ENCODE data around the gene SHC1. TPM values are rescaled to one million over a fixed set of nuclear protein-coding genes. Genes with fewer than 3 reads are reported as not detected.

SHC1 gene
- polyA plus RNA-seq, 1 donor = 75.7 TPM

GRCh38 chr1:154956544-154956941 lies 14.0 kb downstream of the SHC1 start:
- no peak for DNase-seq

- DNase-seq = peak; percentile 92
Observed at GRCh38 chr1:154955718-154956543, 14.6 kb downstream of the SHC1 start, which contains the start of gene PBXIP1. Gene PBXIP1, minus strand, starts transcription at chr1:154956099. Its CDS starts 2,378 bp downstream, at chr1:154953721.

DNA sequence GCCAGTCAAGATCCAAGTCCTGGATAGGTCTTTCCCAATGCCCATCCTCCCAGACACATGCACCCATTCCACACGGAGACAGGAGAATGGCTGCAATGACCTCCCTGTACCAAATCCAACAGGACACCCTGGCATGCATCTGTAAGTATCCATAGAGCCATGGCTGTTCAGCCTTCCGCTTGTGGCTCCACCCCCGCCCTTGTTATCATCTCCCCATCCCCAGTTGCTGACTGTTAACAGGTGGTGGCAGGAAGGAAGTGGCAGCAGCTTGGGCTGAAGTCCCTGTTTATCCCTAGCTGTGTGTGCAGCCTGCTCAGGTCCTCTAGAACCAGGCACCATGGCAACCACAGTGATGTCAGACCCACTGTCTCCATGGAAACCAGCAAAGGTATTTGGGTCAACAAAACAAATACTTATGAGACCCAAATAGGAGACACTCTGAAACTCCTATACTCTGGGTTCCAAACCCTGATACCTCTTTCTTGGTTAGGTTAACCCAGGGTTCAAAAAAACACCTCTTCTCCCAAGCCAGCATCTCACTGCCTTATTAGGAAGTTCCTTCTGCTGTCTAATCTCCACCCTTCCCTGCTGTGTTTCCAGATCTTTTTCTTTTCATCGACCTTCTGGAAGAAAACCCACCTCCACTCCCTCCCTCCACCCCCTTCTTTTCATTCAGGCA lies 15.4 kb downstream of the SHC1 start:
- DNase-seq = no peak

DNA sequence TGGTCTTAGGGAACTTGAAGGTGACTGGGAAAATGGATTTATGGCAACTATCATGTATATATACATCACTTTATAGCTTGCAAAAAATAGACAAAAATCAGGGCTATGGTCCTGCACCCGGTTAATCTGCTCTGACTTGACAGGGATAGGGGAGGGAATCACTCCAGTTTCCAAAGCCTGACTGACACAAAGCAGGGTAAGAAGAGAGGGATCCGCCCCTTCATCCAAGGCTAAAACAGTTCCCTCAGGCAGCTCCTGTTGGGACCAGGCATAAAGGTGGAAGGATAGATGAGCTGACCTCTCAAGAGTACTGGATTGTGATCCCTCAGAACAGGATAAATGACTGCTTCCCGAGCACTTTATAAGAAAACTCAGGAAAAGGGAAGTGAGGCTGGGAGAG lies 16.0 kb downstream of the SHC1 start:
- DNase-seq = no peak

- DNase-seq = no peak
Observed at GRCh38 chr1:154953611-154954038, 16.9 kb downstream of the SHC1 start.

DNA sequence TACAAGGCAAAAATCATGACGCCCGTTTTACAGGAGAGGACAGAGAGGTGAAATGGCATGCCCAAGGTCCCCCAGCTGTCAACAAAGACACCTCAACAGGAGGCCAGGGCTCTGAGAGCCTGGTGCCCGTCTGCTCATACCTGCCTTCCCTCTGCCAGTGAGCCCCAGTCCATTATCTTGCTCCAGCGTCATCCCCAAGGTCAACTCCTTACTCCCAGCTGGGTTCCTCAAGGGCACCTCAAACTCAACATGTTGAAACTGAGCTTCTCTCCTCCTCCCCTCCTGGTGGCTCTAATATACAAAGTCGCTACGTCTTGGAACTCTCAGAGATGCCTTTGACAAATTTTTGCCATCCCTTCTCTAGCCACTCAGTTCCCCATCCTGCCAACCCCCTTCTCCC lies 17.9 kb downstream of the SHC1 start:
- no peak for DNase-seq

GRCh38 chr1:154951901-154952657 lies 18.5 kb downstream of the SHC1 start:
- DNase-seq = no peak

DNA sequence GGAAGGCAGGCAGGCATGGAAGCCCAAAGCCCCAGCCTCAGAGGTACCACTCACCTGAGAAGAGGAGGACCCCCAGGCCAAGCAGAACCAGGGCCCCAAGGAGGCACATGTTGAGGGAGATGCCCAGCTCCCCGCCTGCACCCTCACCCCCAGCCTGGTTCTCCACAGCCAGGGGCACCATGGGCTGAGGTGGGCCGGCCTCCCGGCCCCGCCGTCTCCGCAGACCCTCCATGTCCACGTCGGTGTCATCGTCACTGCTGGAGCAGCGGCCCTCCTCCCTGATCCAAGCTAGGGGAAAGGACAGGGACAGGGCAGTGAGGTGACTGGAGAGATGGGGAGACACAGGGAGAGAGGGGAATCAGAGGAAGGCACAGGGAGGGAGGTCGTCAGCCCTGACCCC lies 22.5 kb downstream of the SHC1 start:
- no peak for DNase-seq

GRCh38 chr1:154945962-154946850 lies 24.3 kb downstream of the SHC1 start:
- no peak for DNase-seq

GRCh38 chr1:154945160-154945961 lies 25.2 kb downstream of the SHC1 start:
- DNase-seq = no peak

DNA sequence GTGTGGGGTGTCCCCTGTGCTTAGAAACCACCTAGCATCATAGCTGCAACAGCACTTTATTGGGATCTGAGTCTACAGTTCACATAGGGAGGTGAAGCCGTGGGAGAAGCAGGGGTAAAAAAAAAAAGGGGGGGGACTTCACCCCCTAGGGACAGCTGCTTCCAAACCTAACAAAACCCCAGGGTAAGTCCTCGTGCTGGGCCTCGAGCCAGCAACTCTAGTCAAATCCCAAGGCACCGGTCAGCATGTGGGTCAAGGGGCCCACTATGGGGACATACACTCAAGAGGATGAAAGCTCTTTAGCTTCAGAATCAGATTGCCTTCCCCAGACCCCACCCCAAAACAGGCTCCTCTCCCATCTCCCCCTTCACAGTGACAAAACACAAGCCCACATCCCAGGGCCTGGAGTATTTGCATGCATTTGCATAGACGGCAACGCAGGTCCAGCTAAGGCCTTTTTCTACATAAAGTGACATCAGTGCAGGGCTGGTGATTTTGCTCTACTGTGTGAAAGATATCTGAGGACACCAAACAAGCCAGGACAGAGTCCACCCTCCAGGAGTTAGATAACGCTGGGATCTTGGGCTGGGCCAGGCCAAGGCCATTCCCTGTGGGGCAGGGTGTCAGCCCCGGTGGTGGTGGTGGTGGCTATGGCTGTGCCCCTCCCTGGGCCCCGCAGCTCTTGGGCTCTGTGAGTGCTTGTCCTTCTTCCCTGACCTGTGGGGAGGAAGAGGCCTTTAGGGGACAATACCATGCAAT lies 26.0 kb downstream of the SHC1 start:
- no peak for DNase-seq

- DNase-seq = no peak
Observed at GRCh38 chr1:154943649-154944400, 26.7 kb downstream of the SHC1 start.

DNA sequence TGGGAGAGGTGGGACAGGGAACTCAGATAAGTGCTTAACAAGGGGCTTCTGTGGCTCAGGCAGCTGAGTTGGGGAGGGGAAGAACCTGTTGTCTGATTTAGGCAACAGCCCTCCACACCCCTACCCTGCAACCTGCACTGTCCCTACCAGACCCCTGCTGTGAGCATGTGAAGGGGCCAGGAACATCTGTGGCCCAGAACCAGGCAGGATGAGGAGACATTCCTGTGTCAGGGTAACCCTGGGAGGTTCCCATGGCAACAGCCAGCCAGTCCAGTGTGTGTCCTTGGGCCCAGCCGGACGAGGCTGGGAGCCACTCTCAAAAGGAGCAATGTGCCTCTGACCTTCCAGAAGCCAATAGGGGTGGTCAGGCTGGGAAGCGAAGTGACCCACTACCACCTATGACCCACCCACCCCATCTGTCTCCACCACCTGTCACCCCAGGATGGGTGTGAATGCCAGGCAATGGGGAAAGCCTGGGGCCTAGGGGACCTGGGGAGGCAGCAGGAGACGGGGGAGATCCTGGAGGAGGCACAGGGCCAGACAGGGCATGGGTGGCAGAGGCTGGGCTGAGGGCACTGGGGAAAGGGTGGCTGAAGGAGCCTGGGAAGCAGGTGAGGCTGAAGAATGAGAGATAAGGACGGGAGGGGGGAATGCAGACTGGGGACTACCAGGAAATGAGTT lies 29.1 kb downstream of the SHC1 start:
- DNase-seq = no peak

DNA sequence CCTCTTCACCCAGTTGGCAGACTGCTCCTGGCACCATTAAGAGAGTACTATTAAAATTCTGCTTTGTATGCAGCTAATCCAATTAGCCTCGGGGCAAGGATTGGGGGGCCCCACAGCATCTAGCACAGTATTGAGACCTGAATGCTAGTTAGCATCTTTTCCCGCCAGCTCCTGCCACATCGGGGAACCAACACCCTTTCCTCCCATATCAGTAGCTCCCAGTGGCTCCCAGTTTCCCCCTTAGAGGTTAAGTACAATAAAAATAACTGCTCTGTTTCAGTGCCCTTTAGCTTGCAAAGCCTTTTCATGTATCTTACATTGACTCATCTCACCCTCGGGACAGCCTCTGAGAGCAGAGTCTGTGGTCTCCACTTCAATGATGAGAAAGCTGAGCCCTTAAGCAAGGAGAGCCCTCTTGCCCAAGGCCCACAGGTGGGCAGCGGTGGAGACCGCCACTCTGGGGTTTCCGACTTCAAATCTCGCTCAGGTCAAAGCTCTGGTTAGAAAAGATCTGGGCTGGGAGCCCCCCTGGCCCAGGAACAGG lies 29.8 kb downstream of the SHC1 start:
- no peak for DNase-seq

DNA sequence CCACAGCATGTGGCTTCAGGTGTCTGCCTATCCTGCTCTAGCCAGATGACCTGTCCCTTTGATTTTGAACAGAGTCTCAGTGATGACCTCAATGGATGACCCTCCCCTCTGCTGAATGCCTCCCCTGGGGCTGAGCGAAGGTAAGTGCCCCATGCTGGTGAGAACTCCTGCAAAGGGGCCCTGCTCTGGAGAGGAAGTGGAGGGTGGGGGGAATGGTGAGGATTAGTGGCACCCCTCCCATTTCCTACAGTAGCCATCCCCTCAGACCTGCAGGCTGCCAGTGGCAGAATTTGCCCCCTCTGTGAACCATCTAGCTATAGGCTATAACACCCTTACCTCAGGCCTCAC lies 30.4 kb downstream of the SHC1 start:
- DNase-seq = no peak

GRCh38 chr1:154938604-154939399 lies 31.7 kb downstream of the SHC1 start:
- no peak for DNase-seq

GRCh38 chr1:154937988-154938386 lies 32.6 kb downstream of the SHC1 start:
- DNase-seq = no peak

Data from hindlimb muscle (tissue), 1 donor.